Mesendoderm (in vitro differentiated cells): Measurements from ENCODE around the gene CEBPA.

Source experiments
- DNase-seq: peaks from one replicate; pipeline ENCODE4 v3.0.0; 2013
- H2AK5ac ChIP-seq: 2 replicates; pipeline ENCODE4 v1.6.1; 2013; ENCODE audit warnings: low read length, inconsistent platforms
- H2BK120ac ChIP-seq: 2 replicates; pipeline ENCODE4 v1.6.1; 2013; ENCODE audit warnings: low read depth, mild to moderate bottlenecking, low read length, moderate library complexity, mixed read lengths
- H2BK15ac ChIP-seq: replicated peaks from 2 replicates; pipeline ENCODE4 v1.6.1; 2013; ENCODE audit warnings: low read depth, mild to moderate bottlenecking, moderate library complexity
- H2BK5ac ChIP-seq: 2 replicates; pipeline ENCODE4 v1.6.1; 2013; ENCODE audit warnings: low read length, inconsistent platforms
- H3K18ac ChIP-seq: 2 replicates; pipeline ENCODE4 v1.6.1; 2013; ENCODE audit warnings: mild to moderate bottlenecking, low read length, mixed read lengths
- H3K23ac ChIP-seq: one replicate; pipeline ENCODE4 v1.6.1; 2013; ENCODE audit warnings: low read length
- H3K27ac ChIP-seq: 2 replicates; pipeline ENCODE4 v1.5.1; 2013; ENCODE audit warnings: low read depth, mild to moderate bottlenecking, inconsistent platforms, low read length, moderate library complexity
- H3K27me3 ChIP-seq: 2 replicates; pipeline ENCODE4 v1.6.1; 2013; ENCODE audit warnings: low read length, control low read depth, mild to moderate bottlenecking, inconsistent platforms; ENCODE audit not compliant: insufficient read depth, poor library complexity
- H3K36me3 ChIP-seq: 2 replicates; pipeline ENCODE4 v1.6.1; 2013; ENCODE audit warnings: low read length, inconsistent platforms; ENCODE audit not compliant: control insufficient read depth, insufficient read depth
- H3K4ac ChIP-seq: one replicate; pipeline ENCODE4 v1.6.1; 2013; ENCODE audit warnings: low read depth, mild to moderate bottlenecking, low read length, moderate library complexity
- H3K4me1 ChIP-seq: 2 replicates; pipeline ENCODE4 v1.6.1; 2013; ENCODE audit warnings: low read depth, low read length, inconsistent platforms; ENCODE audit not compliant: control insufficient read depth
- H3K4me2 ChIP-seq: 2 replicates; pipeline ENCODE4 v1.6.1; 2013; ENCODE audit warnings: low read length
- H3K4me3 ChIP-seq: 2 replicates; pipeline ENCODE4 v1.5.1; 2013; ENCODE audit warnings: mild to moderate bottlenecking, low read length
- H3K56ac ChIP-seq: one replicate; pipeline ENCODE4 v1.6.1; 2013; ENCODE audit warnings: low read length
- H3K79me1 ChIP-seq: 2 replicates; pipeline ENCODE4 v1.6.1; 2013; ENCODE audit warnings: low read length, inconsistent platforms
- H3K79me2 ChIP-seq: 2 replicates; pipeline ENCODE4 v1.6.1; 2013; ENCODE audit warnings: mild to moderate bottlenecking, low read length; ENCODE audit not compliant: control insufficient read depth, insufficient read depth
- H3K9ac ChIP-seq: 2 replicates; pipeline ENCODE4 v1.6.1; 2013; ENCODE audit warnings: low read length, inconsistent platforms
- H4K5ac ChIP-seq: one replicate; pipeline ENCODE4 v1.6.1; 2013; ENCODE audit warnings: low read length
- H4K8ac ChIP-seq: one replicate; pipeline ENCODE4 v1.6.1; 2013; ENCODE audit warnings: low read depth, mild to moderate bottlenecking, control low read depth, low read length, moderate library complexity
- WGBS: extraction: QIAGEN DNeasy Blood & Tissue Kit; methylation state at CpG from one replicate; pipeline ENCODE4 v1.1.7; 2013; ENCODE audit warnings: low lambda C conversion rate, missing lambda C conversion rate; ENCODE audit not compliant: insufficient coverage; ENCODE audit errors: extremely low coverage; 5-methylcytosine and 5-hydroxymethylcytosine counted together

CEBPA gene

DNA sequence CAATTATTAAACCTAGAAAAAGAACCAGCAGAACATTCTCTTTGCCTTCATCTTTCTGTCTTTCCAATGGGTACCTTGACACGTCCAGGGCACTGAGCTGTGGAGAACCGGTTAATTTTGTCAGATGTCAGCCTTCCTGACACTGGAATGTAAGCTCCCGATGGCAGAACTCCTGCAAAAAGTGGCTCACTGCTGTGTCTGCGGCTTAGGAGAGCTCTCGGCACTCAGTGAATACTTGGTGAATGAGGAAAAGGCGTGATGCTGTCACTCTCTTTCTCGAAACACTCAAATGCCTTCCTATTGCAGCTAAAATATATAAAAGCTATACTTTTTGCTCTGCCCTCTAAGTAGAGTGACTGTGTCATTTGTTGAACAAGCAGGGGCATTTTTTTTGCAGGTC, 17.6 kb downstream of the CEBPA start:
- H3K36me3 ChIP-seq = no peaks in the 10 kb centered on the region
- H3K4ac ChIP-seq = no peak overlapping the region
- no peak overlapping the region for H3K27ac ChIP-seq
- no peak overlapping the region for H3K4me3 ChIP-seq
- no peak overlapping the region for H2BK15ac ChIP-seq
- no peaks in the 10 kb centered on the region for H3K4me1 ChIP-seq
- no peaks in the 10 kb centered on the region for H3K79me2 ChIP-seq
- no peak overlapping the region for H2BK5ac ChIP-seq
- H3K79me1 ChIP-seq = no peaks in the 10 kb centered on the region
- H3K56ac ChIP-seq = no peak overlapping the region
- no peak overlapping the region for H4K5ac ChIP-seq
- no peak overlapping the region for H2BK120ac ChIP-seq
- no peaks in the 10 kb centered on the region for H3K27me3 ChIP-seq
- H3K4me2 ChIP-seq = no peak overlapping the region
- H3K23ac ChIP-seq = no peak overlapping the region
- H4K8ac ChIP-seq = no peak overlapping the region
- WGBS = no CpG with 5 or more reads among the region's 7 CpGs
- no peak for DNase-seq
- H3K9ac ChIP-seq = no peak overlapping the region
- H2AK5ac ChIP-seq = no peak overlapping the region
- H3K18ac ChIP-seq = no peak overlapping the region

DNA sequence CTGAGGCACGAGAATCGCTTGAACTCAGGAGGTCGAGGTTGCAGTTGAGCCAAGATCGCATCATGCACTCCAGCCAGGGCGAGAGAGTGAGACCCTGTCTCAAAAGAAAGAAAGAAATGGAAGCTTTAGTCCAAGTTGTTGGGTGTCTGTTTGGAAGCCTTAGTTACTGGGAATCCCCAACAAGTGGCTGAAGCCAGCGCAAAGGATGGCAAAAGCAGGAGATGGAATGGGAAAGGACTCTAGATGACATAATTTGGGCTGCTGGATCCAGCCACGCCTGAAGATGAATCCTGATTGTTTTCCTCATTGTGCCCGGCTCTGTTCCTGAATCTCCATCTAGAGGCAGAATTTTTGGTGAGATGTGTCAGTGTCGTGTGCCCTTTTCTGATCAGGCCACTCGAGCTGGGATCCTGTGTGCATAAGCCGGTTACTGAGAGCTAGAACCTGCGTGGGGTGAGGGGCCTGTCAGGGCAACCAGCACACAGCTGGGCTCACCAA, 18.1 kb downstream of the CEBPA start:
- Histone ChIP-seq H4K5ac (no peak overlapping the region), H3K56ac (no peak overlapping the region), H2BK15ac (no peak overlapping the region), H3K79me2 (no peaks in the 10 kb centered on the region), H3K4me2 (no peak overlapping the region), H3K79me1 (no peaks in the 10 kb centered on the region), H3K18ac (no peak overlapping the region), H3K4ac (no peak overlapping the region), H3K27ac (no peak overlapping the region), H2AK5ac (no peak overlapping the region), H4K8ac (no peak overlapping the region), H3K36me3 (no peaks in the 10 kb centered on the region), H2BK120ac (no peak overlapping the region), H3K27me3 (no peaks in the 10 kb centered on the region), H3K4me1 (no peaks in the 10 kb centered on the region), H3K23ac (no peak overlapping the region), H3K4me3 (no peak overlapping the region), H3K9ac (no peak overlapping the region), H2BK5ac (no peak overlapping the region)
- DNase-seq = no peak
- WGBS = no CpG with 5 or more reads among the region's 12 CpGs

DNA sequence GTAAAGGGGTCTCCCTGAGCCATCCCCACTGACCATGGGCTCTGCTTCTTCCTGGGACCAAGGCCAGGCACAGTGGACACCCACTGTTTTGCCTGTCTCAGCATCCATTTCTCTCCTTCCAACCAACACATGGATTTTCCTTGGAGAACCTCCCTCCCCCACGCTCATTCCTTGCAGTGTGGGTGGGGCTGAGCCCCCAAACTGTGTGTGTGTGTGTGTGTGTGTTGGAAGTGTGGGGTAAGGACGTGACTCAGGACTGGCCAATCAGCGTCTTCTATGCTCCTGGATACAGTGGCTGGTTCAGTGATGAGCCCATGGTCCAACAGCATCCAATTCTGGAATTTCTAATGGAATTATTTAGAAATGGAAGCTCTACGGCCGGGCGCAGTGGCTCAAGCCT, 18.7 kb downstream of the CEBPA start:
- H3K79me2 ChIP-seq = no peaks in the 10 kb centered on the region
- no peak overlapping the region for H4K5ac ChIP-seq
- H3K27me3 ChIP-seq = no peaks in the 10 kb centered on the region
- H3K79me1 ChIP-seq = no peaks in the 10 kb centered on the region
- no peaks in the 10 kb centered on the region for H3K4me1 ChIP-seq
- no peak overlapping the region for H3K4me2 ChIP-seq
- no peak overlapping the region for H3K27ac ChIP-seq
- DNase-seq = no peak
- H3K56ac ChIP-seq = no peak overlapping the region
- WGBS = no CpG with 5 or more reads among the region's 6 CpGs
- H3K18ac ChIP-seq = no peak overlapping the region
- no peaks in the 10 kb centered on the region for H3K36me3 ChIP-seq
- no peak overlapping the region for H4K8ac ChIP-seq
- H2BK15ac ChIP-seq = no peak overlapping the region
- H3K23ac ChIP-seq = no peak overlapping the region
- H2BK5ac ChIP-seq = no peak overlapping the region
- H2AK5ac ChIP-seq = no peak overlapping the region
- no peak overlapping the region for H3K4ac ChIP-seq
- no peak overlapping the region for H3K9ac ChIP-seq
- no peak overlapping the region for H3K4me3 ChIP-seq
- no peak overlapping the region for H2BK120ac ChIP-seq

DNA sequence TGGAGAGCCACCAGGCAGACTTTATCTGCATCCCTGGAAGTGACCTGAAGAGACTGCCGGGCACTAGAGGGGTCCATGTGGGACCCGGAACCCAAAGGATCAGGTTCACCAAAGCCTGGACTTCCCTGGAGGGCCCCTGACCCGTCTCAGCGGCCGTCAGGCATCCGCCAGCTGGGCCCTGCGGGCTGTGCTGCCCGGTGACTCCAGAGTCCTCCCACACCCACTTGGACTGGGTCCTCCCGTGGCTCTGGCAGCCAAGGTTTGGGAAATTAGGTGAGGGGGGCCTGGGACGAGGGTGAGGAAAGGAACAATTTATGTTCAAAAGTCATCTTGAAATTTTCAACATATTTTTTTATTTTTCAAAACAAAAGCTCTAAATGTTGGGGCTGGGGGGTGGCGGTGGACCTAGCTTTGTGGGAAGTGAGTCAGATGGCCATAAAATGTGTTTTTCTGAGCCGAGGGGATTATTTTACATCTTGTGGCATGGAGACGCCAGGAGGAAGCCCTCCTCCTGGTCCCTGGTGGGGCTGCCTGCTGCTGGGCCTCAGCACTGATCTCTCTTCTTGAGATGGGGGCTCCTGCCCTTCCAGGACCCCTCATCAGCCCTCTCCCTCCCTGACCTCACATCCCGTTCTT, 20.2 kb downstream of the CEBPA start:
- no CpG with 5 or more reads among the region's 14 CpGs for WGBS
- no peak for DNase-seq
- H3K23ac ChIP-seq = no peak overlapping the region
- H4K5ac ChIP-seq = no peak overlapping the region
- H3K4me2 ChIP-seq = no peak overlapping the region
- H3K4me1 ChIP-seq = peaks cover 2% of the 10 kb centered on the region
- H3K4ac ChIP-seq = no peak overlapping the region
- no peak overlapping the region for H2BK5ac ChIP-seq
- H3K79me1 ChIP-seq = no peaks in the 10 kb centered on the region
- H3K56ac ChIP-seq = no peak overlapping the region
- H2BK15ac ChIP-seq = no peak overlapping the region
- no peak overlapping the region for H2BK120ac ChIP-seq
- no peak overlapping the region for H4K8ac ChIP-seq
- H3K36me3 ChIP-seq = no peaks in the 10 kb centered on the region
- no peaks in the 10 kb centered on the region for H3K79me2 ChIP-seq
- H2AK5ac ChIP-seq = no peak overlapping the region
- no peak overlapping the region for H3K9ac ChIP-seq
- H3K4me3 ChIP-seq = no peak overlapping the region
- no peaks in the 10 kb centered on the region for H3K27me3 ChIP-seq
- no peak overlapping the region for H3K27ac ChIP-seq
- no peak overlapping the region for H3K18ac ChIP-seq

DNA sequence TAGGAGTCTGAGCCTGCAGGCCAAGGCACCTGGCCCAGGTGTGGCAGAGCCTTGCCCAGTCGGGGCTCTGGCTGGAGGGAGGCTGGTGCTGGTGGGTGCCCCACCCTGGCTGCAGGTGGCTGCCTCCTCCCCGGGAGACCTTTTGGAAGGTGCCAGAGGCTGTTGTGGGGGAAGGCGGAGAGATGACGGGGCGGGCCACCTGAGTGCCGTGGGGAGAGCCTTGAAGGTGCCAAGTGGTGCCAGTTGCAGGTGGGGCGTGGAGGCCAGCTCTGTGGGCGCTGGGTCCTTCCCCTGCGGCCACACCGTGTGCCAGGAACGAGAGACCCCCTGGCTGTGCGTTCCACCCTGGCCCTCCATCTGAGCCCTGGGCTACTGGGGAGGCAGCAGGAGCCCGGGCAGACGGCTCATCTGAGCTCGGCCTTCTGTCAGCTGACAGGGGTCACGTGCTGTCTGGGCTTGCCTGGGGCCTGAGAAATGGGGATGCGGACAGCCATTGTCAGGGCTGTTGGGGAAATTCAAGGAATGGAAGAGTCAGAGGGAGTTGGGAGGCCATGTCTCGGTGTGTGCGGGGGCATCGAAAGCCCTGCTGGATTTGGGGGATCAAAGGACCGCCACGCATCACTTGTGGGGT, 20.9 kb downstream of the CEBPA start:
- Histone ChIP-seq H3K36me3 (no peaks in the 10 kb centered on the region), H3K79me1 (no peaks in the 10 kb centered on the region), H3K18ac (no peak overlapping the region), H3K4me2 (no peak overlapping the region), H2BK5ac (no peak overlapping the region), H3K79me2 (no peaks in the 10 kb centered on the region), H3K4me3 (no peak overlapping the region), H2BK120ac (no peak overlapping the region), H3K4me1 (peaks cover 2% of the 10 kb centered on the region), H3K23ac (no peak overlapping the region), H2AK5ac (no peak overlapping the region), H3K27me3 (no peaks in the 10 kb centered on the region), H4K8ac (no peak overlapping the region), H2BK15ac (no peak overlapping the region), H4K5ac (no peak overlapping the region), H3K56ac (no peak overlapping the region), H3K4ac (no peak overlapping the region), H3K9ac (no peak overlapping the region), H3K27ac (no peak overlapping the region)
- no peak for DNase-seq
- no CpG with 5 or more reads among the region's 22 CpGs for WGBS
